Caki2 (cell line): ENCODE measurements around the gene A2ML1. TPM values are rescaled to one million over a fixed set of nuclear protein-coding genes. Genes with fewer than 3 reads are reported as not detected.
A peak's percentile ranks its signal among the peaks of the same experiment; 100 is the strongest.
"Not testable (repeated sequence)": the region's sequence is repeated elsewhere in the genome, so short reads cannot be mapped to it uniquely, and the experiment has no call there.

ENCODE experiments used
- DNase-seq: peaks from one replicate; pipeline ENCODE4 v3.0.0-alpha.2; 2015; ENCODE audit warnings: low read depth
- in situ Hi-C: cut with HindIII; loops from 2 replicates; pipeline ENCODE4 v1.10.0; 2016; ENCODE audit warnings: low sequenced_read_pairs, low pct_unique_long_range_greater_than_20kb, mixed read lengths
- total RNA-seq: library from RNA; depleted of rRNA; stranded (reverse); fragments of >200 nt; shearing (Covaris generic); gene quantifications from 2 replicates; pipeline ENCODE4 v1.2.3, GENCODE V29; 2014; ENCODE audit warnings: low replicate concordance

Gene A2ML1
- total RNA-seq, 1 experiment from 2014 or later, result not detected

DNA sequence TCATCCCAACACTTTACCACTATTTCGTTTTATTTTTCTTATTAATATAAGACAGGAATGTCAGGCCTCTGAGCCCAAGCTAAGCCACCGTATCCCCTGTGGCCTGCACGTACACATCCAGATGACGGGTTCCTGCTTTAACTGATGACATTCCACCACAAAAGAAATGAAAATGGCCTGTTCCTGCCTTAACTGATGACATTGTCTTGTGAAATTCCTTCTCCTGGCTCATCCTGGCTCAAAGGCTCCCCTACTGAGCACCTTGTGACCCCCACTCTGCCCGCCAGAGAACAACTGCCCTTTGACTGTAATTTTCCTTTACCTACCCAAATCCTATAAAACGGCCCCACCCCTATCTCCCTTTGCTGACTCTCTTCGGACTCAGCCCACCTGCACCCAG lies 12.3 kb upstream of the A2ML1 start:
- in situ Hi-C loops, result not testable (repeated sequence)

DNA sequence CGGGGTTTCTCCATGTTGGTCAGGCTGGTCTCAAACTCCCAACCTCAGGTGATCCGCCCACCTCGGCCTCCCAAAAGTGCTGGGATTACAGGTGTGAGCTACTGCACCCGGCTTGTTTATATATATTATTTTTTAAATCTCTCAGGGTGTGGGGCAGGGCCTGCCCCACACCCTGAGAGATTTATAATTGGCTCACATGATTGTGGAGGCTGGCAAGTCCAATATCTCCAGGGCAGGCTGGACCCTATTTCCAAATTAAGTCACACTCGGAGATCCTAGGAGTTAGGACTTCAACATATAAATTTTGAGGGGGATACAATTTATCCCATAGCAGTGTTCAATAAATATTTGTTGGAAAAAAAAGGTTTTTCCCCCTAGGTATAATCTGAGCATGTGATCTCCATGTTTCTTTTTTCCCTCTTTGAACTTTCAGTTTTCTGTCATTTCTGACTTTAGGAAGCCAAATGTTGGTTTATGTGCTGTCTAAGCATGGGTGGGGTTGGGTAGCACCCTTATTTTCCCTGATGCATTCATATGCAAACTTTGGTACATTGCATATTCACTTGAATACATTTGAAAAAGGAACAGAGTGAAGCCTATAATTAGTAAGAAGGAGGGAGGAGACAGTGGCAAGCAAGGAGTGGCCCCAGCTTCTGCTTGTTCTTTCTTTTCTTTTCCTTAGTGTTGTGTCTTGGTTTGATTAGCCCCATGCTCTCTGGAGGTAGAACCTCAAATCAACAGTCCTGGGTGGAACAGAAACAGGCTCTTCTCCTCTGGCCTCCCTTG lies 8.7 kb upstream of the A2ML1 start:
- in situ Hi-C loops, result no loop called here

More for the DNA sequence above, 12.3 kb upstream of the A2ML1 start:
- DNase-seq, result not testable (repeated sequence)

DNA sequence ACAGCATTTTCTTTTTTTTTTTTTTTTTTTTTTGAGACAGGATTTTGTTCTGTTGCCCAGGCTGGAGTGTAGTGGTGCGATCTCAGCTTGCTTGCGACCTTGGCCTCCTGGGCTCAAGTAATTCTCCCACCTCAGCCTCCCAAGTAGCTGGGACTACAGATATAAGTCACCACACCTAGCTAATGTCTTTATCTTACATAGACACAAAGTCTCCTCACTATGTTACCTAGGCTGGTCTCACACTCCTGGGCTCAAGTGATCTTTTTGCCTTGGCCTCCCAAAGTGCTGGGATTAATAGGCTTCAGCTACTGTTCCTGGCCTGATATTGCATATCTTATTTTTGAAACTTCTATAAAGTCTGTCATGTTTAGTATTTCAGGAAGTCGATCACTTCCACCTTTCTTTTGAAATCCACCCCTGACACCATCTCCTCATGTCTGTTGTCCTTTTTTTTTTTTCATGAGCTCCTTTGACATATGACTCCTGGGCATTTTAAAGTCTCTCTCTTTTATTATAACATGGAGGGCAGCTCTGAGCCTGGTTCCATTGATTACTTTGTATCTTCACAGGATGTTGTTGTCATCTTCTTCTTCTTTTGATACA lies 5.9 kb upstream of the A2ML1 start:
- DNase-seq, result no peak
- in situ Hi-C loops, result no loop called here

More for the DNA sequence above, 8.7 kb upstream of the A2ML1 start:
- no peak for DNase-seq

DNA sequence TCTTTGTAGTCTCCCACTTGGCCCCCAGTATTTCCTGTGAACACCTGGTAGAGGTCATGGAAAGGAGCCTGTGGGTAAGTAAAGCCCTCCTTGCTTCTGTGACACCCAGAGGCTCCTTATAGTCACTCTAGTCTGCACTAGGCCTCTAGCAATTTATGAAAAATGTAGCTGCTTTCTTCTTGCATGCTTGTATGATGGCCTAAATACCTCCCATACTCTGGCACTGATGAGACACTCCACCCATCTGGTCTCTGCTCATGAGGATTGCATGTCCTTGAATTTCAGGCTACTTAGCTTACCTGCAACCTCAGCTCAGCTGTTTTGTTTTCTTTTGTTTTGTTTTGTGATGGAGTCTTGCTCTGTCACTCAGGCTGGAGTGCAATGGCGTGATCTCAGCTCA lies 4.6 kb upstream of the A2ML1 start:
- in situ Hi-C loops, result no loop called here
- no peak for DNase-seq

DNA sequence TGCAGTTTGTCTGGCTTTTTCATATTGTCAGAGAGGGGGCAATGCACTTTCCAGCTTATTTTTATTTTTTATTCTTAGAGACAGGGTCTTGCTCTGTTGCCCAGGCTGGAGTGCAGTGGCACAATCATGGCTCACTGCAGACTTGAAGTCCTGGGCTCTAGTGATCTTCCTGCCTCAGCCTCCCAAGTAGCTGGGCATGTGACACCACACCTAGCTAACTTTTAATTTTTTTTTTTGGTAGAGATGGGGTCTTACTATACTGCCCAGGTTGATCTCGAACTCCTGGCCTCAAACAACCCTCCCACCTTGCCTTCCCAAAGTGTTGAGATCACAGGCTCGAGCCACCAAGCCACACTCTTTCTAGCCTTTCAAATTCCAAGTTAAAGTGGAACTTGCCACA lies 3.9 kb upstream of the A2ML1 start:
- in situ Hi-C loops, result no loop called here
- no peak for DNase-seq

DNA sequence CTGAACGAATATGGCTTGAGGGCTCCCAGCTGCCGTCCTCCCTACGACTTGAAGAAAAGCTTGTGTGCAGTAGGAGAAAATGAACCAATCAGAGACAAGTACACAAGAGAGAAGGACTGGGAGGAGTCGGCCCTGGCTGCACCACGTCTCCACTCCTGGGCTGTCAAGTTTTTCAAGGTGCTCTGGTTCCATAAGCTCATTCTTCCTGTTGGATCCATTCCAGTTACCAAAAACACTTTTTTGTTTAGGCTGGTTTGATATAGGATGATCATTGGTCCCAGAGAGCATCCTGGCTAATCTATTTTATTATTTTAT lies 2.8 kb upstream of the A2ML1 start:
- no peak for DNase-seq
- in situ Hi-C loops, result no loop called here

DNA sequence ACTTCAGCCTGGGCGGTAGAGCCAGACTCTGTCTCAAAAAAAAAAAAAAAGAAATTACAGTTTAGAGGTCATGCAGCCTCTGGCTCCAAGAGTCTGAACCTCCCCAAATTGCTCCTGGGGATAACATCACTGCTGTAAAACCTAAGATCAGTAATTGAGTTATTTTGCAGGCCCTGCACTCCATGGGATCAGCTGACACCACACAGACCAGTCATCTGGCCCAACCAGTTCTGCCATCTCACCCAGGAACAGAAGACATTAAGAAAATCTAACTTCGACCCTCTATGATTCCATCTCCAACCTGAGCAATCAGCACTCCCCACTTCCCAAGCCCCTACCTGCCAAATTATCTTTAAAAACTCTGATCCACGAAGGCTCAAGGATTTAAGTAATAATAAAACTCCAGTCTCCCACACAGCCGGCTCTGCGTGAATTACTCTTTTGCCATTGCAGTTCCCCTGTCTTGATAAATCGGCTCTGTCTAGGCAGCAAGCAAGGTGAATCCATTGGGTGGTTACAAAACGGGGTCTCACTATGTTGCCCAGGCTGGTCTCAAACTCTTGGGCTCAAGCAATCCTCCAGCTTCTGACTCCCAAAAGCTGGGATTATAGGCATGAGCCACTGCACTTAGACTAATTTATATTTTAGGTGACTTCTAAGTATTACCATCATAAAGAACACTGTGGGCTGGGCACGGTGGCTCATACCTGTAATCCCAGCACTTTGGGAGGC lies 1.6 kb upstream of the A2ML1 start:
- DNase-seq, in situ Hi-C loops: not testable (repeated sequence)

DNA sequence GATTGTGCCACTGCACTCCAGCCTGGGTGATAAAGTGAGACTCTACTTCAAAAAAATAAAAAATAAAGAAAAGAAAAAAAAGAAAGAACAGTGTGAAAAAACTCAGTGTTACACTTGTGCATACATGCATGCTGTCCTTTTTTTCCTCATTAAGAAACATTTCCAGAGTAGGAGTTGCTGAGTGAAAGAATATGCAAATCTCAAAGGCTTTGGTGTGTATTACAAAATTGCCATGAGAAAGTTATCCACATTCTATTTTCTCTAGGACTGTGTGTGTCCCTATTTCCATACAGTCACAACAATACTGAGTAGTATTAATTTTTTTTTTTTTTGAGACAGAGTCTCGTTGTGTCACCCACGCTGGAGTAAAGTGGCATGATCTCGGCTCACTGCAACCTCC lies 830 bp upstream of the A2ML1 start:
- in situ Hi-C loops, result no loop called here

DNA sequence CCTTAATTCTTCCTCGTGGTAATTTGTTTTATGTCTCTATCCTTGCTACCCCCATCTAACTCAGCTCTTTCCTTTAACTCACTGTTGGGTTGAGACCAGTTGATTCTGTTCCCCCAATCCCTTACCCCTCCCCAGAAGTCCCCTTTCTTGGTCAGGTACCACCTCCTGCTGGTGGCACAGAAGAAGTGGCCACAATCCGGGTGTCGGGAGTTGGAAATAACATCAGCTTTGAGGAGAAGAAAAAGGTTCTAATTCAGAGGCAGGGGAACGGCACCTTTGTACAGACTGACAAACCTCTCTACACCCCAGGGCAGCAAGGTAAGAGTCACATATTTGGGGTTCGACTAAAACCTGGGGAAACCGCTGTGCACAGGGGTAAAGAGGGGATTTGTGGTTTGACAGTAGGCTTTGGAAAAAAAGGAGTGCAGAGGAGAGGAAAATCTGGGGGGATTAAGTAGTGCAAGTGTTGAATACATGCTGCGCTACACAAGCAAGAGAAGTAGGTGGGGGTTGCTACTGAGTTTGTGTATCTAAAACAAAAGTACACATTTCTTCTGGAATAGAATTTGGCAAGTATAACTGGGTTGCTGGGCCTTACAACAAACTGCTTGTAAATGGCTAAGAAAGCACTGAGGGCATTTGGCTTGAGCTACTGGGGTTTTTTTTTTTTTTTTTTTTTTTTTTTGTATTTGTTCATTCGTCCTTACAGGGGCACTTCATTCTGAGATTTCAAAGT lies 1.3 kb downstream of the A2ML1 start:
- in situ Hi-C loops, result no loop called here
- DNase-seq, result no peak

More for the DNA sequence above, 830 bp upstream of the A2ML1 start:
- no peak for DNase-seq

DNA sequence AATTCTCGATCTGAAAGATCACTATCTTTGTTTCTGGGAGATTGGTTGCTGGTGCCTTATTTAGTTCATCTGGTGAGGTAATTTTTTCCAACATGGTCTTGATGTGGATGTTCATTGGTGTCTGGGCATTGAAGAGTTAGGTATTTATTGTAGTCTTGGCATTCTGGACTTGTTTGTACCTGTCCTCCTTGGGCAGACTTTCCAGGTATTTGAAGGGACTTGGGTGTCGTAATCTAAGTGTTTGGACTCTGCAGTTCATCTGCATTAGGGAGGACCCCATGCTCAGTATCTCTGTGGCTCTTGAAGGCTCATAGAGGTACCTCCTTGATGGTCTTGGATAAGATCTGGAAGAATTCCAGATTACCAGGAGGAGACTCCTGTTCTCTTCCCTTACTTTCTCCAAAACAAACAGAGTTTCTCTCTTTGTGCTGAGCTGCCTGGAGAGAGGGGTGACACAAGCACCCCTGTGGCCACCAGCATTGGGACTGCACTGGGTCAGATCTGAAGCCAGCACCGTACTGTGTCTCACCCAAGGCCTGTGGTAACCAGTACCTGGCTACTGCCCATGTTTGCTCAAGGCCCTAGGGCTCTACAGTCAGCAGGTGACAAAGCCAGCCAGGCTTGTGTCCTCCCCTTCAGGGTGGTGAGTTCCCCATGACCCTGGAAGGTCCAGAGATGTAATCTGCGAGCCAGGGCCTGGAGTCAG lies 5.3 kb downstream of the A2ML1 start:
- in situ Hi-C loops, result no loop called here
- no peak for DNase-seq

DNA sequence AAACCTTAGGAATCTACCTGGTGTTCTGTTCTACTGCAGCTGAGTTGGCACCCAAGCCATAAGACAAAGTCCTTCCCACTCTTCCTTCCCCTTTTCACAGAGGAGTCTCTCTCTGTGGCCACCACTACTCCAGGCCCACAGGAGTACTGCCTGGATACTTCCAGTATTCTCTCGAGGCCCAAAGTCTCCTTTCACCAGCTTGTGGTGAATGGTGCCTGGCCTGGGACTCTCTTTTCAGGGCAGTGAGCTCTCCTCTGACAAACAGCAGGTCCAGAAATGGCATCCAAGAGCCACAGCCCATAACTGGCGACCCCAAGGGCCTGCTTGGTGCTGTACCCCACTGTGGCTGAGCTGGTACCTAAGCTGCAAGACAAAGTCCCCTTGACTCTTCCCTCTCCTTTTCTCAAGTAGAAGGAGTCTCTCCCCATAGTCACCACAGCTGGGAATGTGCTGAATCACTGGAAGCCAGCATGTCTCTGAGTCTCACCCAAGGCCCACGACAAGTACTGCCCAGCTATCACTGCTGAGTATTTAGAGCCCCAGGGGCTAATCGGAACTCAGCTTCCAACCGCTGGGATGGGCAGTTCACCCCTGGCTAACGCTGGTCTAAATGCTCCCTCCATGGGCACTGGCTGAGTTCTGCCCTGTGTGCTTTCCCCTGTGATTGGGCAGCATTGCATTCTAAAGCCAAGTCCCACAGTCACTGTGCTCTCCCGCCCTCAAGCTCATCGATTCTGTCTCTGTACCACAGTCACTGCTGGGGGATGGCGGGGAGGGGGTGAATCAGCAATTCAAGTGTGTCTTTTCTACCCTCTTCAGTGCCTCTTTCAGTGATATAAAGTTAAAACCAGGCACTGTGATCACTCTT lies 6.1 kb downstream of the A2ML1 start:
- peak; percentile 6 for DNase-seq
- in situ Hi-C loops, result no loop called here

DNA sequence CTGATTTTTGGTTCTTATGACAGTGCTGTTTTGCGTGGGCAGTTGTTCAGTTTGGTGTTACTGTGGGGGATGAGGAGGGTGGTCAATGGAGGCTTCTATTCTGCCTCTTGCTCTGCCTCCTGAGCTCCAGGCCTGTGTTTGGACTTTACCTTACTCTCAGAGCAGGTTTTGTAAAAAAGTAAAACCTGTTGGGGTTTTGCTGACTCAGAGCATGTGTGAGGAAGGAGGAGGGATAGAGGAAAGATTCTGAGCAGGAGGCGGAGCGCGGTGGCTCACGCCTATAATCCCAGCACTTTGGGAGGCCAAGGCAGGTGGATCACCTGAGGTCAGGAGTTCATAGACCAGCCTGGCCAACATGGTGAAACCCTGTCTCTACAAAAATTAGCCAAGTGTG lies 6.7 kb downstream of the A2ML1 start:
- peak; percentile 4 for DNase-seq
- in situ Hi-C loops, result no loop called here

DNA sequence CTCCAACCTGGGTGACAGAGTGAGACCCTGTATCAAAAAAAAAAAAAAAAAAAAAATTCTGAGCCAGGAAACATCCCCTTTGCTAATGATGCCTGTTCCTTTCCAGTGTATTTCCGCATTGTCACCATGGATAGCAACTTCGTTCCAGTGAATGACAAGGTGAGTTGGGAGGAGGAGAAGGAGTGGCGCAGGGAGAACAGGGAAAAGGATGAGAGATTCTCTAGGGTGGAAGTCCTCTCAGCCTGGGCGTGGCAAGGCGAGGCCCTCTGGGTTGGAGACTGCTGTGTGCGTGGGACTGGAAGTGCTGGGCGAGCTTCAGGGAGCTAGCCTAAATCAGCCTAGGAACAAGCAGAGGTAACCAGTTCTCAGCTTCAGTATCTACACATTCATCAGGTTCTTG lies 7.2 kb downstream of the A2ML1 start:
- in situ Hi-C loops, result no loop called here
- DNase-seq, result peak; percentile 58

DNA sequence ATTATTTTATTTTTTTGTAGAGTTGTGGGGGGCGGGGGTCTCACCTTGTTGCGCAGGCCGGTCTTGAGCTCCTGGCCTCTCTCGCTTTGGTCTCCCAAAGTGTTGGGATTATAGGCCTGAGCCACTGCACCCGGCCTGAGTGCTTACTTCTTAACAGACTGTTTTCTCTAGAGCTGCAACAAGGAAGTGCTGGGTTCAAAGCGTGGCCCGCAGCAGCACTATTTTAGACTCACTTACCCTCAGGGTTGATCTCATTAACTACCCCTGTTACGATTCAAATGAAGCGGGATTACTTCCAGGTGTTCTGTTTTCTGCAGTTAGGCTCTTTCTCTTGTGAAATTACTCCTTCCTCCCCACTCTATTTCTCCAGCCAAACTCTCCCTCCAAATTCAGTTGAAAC lies 8.7 kb downstream of the A2ML1 start:
- DNase-seq, result no peak
- in situ Hi-C loops, result no loop called here

DNA sequence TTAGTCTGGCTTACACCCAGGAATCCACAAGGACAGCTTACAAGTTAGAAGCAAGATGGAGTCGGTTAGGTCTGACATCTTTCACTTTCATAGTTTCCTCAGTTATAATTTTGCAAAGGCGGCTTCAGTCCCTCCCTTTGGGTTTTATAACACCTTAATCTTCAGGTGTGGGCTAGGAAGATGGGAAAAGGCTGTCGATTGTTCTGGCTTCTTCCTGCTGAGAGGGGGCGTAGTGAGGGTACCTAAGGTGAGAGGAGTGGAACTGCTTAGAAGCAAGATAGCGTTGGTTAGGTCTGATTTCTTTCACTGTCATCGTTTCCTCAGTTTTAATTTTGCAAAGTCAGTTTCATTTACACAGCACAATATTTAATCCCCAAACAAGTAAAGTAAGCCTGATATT lies 10.1 kb downstream of the A2ML1 start:
- DNase-seq, result no peak
- in situ Hi-C loops, result no loop called here

DNA sequence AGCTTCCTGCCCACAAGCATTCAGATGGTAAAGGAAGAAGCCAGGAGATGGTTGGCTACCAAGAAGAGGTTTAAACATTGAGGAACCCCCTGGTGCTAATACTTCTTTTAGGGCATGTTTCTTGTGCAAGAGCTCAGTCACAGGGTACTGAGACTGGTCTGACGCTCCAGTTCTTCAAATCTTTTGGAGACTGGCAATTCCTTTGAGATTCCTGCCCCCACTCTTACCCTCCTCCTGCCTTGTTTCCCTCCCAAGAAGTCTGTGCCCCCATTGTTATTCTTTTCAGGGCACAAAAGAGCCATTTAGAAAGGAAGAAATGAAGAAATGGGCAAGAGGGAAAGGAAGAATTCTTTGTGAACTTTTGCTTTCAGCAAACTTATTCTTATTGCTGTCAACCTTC lies 11.8 kb downstream of the A2ML1 start:
- in situ Hi-C loops, result no loop called here
- no peak for DNase-seq

DNA sequence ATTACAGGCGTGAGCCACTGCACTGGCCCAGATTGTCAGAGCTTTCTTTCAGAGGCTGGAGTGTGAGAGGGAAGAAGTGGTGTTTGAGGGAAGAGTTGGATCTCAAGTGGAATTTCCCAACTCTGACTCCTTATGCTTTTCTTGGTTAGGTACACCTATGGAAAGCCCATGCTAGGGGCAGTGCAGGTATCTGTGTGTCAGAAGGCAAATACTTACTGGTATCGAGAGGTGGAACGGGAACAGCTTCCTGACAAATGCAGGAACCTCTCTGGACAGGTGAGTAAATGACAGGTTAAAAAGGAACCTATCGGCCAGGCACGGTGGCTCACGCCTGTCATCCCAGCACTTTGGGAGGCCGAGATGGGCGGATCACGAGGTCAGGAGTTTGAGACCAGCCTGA lies 14.9 kb downstream of the A2ML1 start:
- in situ Hi-C loops, result no loop called here
- DNase-seq, result no peak
